HG03565 (cell line): Measurements from ENCODE around the gene NOS1AP.

Source experiments
- ATAC-seq: cut with Tn5 transposase; IDR thresholded peaks from one replicate; pipeline ENCODE4 v1.9.1; 2021; ENCODE audit warnings: mild to moderate bottlenecking, moderate library complexity; ENCODE audit not compliant: unreplicated experiment

The NOS1AP gene

GRCh38 chr1:162360237-162360873, 290.9 kb downstream of the NOS1AP start:
- no peak for ATAC-seq

- ATAC-seq, result no peak
Measured at GRCh38 chr1:162360874-162361260, 291.4 kb downstream of the NOS1AP start.

GRCh38 chr1:162361349-162361748, 291.9 kb downstream of the NOS1AP start:
- ATAC-seq, result peak; percentile 21

GRCh38 chr1:162363823-162364222, 294.3 kb downstream of the NOS1AP start:
- ATAC-seq, result no peak

GRCh38 chr1:162364498-162364897, 295.0 kb downstream of the NOS1AP start:
- no peak for ATAC-seq

- ATAC-seq, result no peak
Measured at GRCh38 chr1:162365284-162366020, 296.0 kb downstream of the NOS1AP start.

GRCh38 chr1:162366149-162366548, 296.7 kb downstream of the NOS1AP start:
- no peak for ATAC-seq

- no peak for ATAC-seq
Measured at GRCh38 chr1:162366671-162367070, 297.2 kb downstream of the NOS1AP start.

- no peak for ATAC-seq
Measured at GRCh38 chr1:162367073-162367472, 297.6 kb downstream of the NOS1AP start.

GRCh38 chr1:162367772-162368171, 298.3 kb downstream of the NOS1AP start:
- ATAC-seq, result no peak

GRCh38 chr1:162368451-162368850, 299.0 kb downstream of the NOS1AP start:
- no peak for ATAC-seq

GRCh38 chr1:162369571-162369970, 300.1 kb downstream of the NOS1AP start:
- ATAC-seq, result no peak

- ATAC-seq, result no peak
Measured at GRCh38 chr1:162370161-162370560, 300.7 kb downstream of the NOS1AP start.

GRCh38 chr1:162370721-162371120, 301.2 kb downstream of the NOS1AP start:
- no peak for ATAC-seq

GRCh38 chr1:162371611-162372010, 302.1 kb downstream of the NOS1AP start:
- no peak for ATAC-seq

GRCh38 chr1:162372159-162373071, 302.9 kb downstream of the NOS1AP start:
- ATAC-seq, result no peak

- no peak for ATAC-seq
Measured at GRCh38 chr1:162373072-162373427, 303.6 kb downstream of the NOS1AP start.

GRCh38 chr1:162373541-162374260, 304.2 kb downstream of the NOS1AP start:
- no peak for ATAC-seq

- ATAC-seq, result no peak
Measured at GRCh38 chr1:162374406-162374805, 304.9 kb downstream of the NOS1AP start.

- no peak for ATAC-seq
Measured at GRCh38 chr1:162375463-162375862, 306.0 kb downstream of the NOS1AP start.

GRCh38 chr1:162376691-162377090, 307.2 kb downstream of the NOS1AP start, which contains the start of gene SPATA46:
SPATA46 (minus strand) TSS chr1:162376854; CDS start chr1:162376790, 64 bp downstream.
- no peak for ATAC-seq
